ENCODE data around the gene ACACB.

The ACACB gene

DNA sequence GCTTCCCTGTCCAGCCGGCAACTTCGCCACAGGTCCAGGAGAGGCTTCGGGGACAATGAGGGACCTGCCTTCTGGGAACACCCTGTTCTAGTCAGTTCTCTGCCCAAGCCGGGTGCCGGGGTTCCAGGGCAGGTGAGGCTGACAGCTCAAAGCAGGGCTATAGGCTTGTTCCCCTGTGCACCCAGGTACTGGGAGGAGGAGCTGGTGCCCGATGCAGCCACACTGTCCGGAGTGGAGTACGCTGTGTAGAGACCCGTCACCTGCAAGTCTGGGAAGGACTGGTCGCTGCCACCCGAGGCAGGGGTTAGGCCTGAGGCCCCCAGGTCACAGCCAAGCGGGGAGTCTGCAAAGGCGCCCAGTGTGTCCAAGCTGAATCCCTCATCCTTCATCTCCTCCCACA lies 163.1 kb downstream of the ACACB start:
- no peak for DNase-seq (ENCODE audit: low spot score)

DNA sequence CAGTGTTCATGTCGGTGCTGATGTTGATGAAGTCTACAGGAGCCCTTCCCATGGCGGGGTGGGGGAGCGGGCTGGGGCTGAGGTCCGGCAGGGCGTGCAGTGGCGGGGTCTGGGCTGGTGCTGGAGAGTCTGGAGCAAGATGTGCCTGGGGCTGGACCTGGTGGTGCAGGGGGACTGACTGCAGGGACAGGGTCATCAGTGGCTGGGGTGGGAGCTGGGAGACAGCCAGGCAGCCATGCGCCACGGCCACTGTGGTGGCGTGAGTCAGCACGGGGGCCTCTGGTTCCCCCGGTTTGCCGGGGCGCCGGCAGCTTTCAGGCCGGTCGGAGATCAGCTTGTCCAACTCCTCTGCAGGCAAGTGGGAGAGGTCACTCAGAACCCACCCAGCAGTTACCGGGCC lies 165.1 kb downstream of the ACACB start:
- DNase-seq (ENCODE audit: low spot score), result no peak

DNA sequence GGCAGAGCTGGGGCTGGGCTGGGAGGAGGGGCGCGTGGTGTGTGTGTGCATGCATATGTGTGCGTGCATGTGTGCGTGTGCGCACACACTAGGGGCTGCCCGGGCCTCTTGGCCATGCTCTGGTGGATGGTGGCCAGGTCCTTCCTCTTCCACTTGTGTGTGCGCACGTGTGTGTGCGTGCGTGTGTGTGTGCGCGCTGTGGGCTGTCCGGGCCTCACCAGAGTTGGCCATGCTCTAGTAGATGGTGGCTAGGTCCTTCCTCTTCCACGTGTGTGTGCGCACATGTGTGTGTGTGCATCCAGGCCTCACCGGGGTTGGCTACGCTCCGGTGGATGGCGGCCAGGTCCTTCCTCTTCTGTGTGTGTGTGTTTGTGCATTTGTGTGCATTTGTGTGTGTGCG lies 168.0 kb downstream of the ACACB start:
- no peak for DNase-seq (ENCODE audit: low spot score)

DNA sequence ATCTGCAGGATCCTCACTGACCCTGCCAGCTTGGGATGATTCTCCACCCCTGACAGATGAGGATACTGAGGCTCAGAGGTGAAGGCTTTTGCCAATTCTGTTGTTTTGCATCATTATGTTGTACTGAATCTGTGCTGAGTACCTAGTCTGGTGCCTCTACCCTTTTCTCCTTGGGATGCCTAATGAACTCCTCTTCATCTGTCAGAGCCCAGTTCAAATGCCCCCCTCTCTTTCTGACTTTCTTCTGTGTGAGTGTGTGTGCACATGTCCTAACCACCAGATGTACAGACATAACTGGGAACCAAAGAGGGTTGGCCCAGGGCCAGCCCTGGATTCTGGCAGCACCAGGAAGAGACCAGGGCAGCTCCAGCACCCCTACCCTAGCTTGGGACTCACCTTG lies 169.9 kb downstream of the ACACB start:
- DNase-seq (ENCODE audit: low spot score), result no peak

DNA sequence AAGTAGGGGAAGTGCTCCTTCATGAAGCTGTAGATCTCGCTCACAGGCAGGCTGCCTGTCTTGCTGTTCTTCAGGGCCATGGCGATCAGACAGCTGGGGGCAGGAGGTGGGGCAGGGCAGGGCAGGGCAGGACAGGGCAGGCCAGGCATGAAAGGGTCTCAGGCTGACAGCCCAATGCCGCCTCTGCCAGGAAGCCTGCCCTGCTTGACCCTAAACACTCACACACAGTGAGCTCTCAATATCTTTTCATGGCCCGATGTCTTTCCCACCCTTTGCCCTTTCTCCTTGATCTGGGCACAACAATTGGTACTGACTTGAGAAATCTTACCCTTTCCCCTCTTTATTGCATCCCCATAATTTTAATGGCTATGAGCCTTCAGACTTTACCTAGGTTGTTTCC lies 170.3 kb downstream of the ACACB start:
- DNase-seq (ENCODE audit: low spot score), result no peak

DNA sequence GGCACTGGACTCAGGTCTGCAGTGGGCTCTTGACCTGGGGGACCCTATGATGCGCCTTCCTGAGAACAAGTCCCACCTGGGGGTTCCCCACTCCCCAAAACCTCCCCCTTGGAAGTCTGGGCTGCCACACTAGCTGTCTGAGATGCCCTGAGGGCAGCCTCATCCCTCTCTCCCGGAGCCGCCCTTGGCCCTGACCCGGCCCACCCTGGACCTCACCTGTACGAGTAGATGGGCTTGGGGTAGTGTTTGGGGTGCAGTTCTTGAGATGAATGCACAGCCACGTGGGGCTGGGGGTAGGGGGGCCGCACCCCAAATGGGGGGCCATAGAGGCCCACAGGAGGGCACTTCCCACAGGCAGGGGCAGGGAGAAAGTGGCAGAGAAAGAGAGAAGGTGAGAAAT lies 170.8 kb downstream of the ACACB start:
- no peak for DNase-seq (ENCODE audit: low spot score)

DNA sequence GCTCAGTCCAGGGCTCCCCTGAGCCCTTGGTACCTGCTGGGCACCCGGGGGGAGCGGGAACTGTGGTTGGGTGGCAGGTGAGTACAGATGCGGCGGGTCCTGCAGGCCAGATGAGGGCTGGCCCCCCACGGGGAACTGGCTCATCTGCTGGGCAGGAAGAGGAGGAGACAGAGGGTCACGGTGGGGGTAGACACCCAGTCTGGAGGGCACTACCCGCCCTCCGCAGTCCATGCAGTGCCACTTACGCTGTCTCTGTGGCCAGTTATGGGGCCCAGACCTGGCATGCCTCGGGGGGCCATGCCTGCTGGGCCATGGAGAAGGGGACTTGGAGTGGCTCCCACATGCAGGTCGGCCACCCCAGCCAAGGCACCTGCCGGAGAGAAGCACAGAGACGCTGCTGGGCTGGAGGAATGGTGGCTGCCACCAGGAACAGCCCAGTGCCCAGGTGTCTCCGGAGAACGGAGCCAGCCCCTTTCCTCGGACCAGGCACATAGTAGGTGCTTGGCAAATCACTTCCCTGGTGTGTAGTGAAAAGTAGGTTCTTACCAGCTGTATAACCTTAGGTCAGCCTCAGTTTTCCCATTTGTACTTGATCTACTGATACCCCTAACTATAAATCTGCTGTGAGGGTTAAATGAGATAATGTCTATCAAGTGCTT lies 171.6 kb downstream of the ACACB start:
- DNase-seq (ENCODE audit: low spot score), result no peak

DNA sequence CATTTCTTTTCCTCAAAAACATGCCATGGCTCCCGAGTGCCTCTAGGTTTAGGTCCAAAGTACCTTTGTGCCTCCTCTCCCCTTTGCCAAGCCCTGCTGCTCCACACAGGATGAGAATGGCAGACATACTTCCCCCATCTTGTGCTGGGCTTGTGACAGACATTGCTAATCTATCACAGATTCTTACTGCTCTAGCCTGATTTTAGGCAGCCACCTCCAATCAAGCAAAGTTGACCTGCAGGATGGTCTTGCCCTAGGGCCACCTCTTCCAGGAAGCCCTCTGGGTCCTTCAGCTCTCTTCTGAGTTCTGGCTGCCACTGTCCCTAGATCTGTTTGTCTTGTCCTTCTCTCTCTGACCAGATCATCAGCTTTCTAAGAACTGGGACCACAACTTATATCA lies 172.2 kb downstream of the ACACB start:
- no peak for DNase-seq (ENCODE audit: low spot score)

DNA sequence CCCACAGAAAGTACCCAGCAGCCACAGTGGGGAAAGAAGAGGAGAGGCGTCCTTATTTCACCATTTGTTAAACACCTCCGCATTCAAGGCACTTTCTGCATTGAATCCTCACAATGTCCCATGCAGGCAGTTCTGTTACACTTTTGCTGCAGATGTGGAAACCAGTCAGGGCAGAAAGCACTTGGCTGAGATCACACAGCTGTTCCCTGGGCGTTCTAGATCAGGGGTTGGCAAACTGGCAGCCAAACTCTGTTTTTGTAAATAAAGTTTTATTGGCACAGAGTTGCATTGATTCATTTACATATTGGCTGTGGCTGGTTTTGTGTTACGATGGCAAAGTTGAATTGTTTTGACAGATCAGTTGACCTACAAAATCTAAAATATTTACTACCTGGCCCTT lies 172.6 kb downstream of the ACACB start:
- DNase-seq (ENCODE audit: low spot score), result no peak

DNA sequence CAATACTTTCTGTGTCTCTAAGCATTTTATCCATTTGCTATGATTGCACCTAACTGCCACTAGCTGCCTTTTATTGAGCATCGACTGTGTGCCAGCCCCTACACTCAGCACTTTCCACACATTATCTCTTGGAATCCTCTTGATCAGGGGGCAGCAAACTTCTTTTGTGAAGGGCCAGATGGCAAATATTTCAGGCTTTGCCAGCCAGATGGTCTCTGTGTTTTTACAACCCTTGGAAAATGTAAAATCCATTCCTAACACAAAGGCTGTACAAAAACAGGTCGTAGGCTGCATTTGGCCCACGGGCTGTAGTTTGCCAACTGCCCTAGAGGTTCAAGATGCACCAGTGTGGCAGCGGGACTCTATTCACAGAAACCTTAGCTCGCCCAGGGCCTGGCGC lies 173.2 kb downstream of the ACACB start:
- DNase-seq (ENCODE audit: low spot score), result no peak

DNA sequence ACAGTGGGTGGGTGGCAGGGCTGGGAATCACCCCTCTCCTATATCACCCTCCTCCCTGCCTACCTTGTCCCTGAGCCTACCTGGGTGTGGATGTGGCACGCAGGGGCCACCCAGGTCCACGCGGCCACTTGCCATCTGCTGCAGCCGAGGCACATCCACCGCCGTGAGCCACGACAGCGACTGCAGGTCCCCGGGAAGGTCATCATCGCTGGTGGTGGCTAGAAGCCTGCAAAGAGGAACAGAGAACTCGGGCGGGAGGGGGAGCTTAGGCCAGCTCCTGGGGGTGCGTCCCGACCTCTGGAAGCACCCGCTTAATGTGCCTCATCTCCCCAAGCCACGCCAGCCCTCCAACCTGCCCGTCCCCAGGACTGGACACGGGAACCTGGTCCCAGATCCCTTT lies 173.7 kb downstream of the ACACB start:
- DNase-seq (ENCODE audit: low spot score), result no peak

DNA sequence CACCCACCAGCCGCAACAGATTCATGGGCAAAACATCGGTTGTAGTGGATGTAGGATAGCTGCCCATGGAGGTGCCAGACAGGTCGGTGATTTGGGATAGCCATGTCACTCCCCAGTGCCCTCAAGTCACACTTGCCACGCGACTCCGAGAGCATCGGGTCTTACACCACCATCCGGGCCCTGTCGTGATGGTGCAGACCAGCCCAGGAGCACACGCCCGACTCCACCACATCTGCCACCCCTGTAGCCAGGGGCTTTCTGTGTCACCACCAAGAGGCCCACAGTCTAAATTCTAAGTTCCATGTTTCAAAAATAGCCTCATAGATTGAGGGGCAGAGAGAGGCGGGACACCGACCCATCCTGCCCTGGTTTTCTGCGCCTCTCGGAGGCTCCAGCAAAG lies 174.7 kb downstream of the ACACB start:
- no peak for DNase-seq (ENCODE audit: low spot score)

DNA sequence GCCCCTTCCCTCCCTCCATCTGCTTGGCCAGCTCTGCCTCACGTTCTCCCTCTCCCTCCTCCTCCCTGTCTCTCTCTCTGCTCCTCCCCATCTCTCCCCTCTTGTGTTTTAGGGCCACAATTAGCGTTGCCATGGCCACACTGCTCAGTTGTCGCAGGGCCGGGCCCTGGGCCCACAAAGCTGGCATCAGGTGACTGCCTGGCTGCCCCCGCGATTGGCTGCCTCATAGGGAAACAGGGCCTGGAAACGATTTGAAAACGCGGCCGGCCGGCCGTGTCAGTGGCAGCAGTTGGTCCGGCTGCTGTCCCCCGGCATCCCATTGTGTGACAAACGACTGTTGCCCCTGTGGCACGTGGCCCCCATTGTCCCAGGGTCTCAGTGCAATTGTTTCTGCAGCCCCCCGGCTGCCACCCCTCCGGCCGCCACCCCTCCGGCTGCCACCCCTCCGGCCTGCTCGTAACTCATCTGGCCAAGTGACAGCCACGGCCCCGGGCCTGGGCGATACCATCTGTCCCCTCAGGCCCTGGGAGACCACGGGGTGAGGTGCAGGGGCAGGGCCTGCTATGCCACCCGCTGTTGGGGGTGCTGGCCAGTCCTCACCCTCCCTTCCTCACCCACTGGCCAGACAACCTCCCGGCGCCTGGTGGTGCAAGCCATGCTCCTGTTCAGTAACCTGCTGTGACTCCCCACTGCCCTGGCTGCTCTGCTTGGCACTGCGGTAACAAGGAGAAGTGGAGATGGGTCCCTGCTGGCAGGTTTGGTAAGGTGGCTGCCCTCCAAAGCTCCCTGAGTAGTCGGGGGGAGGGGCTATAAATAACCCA lies 175.3 kb downstream of the ACACB start:
- DNase-seq (ENCODE audit: low spot score), result no peak

DNA sequence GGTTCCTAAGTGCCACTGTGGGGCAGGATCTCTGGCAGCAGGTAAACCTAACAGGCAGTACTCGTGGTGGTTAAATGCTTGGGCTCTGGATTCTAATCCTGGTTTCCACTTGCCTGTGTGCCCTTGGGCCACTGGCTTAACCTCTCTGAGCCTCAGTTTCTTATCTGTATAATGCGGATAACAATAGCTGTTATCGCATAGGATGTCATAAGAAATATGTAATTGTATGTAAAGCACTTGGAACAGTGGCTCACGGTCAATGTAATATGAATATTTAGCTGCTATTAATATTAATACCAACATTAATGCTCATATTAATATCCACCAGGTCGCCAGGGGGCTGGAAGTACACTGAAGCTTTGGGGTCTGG lies 175.9 kb downstream of the ACACB start:
- no peak for DNase-seq (ENCODE audit: low spot score)

DNA sequence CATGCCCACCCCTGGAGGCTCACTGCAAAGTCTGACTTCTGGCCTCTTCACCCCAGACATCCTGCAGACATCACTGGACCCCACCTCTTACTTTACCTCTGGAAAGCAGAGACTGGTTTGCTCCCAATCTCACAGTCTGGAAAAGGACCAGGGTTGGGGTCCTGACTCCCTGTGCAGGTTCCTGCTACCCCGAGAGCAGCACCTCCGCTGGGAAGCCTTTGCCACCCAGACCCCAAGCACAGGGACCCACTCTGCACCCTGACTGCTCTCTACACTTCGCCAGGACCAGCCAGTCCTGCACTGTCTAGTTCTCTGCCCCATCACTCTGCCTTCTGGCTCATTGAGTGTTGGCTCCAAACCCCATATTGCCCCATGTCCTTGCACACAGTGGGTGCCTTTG lies 176.7 kb downstream of the ACACB start:
- DNase-seq (ENCODE audit: low spot score), result no peak

DNA sequence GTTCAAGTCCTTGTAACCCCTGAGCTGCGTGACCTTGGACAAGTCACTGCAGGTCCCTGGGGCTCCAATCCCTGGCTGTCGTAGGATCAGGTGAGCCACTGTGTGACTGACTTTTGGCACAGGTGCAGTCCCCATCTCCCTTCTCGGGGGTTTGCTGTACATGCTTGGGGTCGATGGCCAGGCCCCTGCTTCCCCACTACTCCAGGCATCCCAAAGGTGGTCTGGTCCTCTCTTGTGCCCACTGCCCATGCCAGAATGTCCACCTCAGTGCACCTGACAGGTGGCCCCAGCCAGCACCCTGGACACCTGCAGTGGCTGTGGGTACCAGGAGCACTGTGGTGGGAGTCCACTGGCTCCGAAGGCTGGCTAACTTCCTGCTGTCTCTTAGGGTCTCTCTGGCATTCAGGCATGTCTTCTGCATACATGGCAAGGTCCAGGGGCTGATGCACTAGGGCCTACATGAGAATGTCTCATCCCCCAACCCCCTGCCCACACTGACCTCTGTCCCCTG lies 178.0 kb downstream of the ACACB start:
- no peak for DNase-seq (ENCODE audit: low spot score)

DNA sequence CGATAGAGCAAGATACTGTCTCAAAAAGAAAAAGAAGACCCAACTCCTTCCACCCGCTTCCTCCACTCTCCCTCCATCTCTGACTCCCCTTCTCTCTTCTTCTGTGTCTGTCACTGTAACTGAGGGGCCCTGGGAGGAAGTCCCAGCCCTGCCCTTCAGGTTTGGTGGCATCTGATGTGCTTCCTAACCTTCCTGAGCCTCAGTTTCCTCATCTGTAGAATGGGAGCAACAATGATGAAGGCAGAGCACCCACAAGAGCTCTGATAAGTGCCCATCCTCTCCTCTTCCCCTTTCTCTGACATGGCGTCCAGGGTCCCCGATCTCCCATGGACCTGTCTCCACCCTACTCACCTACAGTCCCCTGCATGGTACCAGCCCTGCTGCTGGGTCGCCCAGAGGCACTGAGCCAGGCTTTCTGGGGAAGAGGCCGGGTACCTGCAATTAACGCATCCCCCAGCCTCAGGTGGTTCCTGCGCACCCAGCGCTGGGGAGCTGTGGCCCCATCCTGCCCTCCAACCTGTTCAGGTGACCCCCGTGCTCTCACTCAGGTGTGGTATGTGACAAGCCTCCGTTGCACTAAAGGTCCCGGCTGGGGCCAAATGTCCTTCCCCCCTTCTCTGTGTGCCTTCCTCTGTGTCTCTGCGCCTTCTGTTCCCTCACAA lies 179.5 kb downstream of the ACACB start:
- DNase-seq (ENCODE audit: low spot score), result no peak

DNA sequence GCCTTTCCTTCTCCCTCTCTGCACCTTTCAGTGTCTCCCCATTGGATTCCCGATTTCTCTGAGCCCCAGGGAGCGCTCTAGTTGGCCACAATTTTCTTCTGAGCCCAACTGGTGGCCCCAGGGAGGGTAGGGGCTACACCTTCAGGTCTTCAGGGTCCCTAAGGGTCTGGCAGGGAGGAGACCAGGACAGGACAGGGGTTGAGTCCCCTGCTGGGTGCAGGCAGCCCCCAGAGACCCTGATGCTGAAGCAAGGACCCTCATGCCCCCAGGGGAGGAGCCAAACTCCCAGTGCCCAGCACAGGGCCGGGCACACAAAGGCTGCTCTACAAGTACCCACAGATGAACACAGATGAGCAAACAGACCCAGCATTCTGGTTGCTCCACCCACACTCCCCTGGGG lies 180.0 kb downstream of the ACACB start:
- DNase-seq (ENCODE audit: low spot score), result no peak

DNA sequence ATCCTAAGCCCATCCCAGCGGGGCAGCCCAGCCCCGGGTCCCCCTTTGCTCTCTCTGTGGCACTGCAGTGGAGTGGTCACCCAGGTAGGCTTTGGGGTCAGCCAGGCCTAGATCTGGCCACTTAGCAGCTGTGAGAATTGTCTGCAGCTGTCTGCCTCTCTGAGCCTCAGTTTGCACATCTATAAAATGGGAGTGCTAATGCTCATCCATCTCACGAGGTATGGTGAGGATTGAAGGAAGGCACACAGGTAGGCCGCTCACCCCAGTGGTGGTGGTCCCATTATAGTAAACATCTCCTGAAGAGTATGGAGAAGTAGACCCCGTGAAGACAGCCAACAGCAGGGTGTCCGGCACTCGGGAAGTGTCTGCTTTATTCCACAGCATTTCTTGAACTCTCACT lies 183.5 kb downstream of the ACACB start:
- DNase-seq (ENCODE audit: low spot score), result no peak

DNA sequence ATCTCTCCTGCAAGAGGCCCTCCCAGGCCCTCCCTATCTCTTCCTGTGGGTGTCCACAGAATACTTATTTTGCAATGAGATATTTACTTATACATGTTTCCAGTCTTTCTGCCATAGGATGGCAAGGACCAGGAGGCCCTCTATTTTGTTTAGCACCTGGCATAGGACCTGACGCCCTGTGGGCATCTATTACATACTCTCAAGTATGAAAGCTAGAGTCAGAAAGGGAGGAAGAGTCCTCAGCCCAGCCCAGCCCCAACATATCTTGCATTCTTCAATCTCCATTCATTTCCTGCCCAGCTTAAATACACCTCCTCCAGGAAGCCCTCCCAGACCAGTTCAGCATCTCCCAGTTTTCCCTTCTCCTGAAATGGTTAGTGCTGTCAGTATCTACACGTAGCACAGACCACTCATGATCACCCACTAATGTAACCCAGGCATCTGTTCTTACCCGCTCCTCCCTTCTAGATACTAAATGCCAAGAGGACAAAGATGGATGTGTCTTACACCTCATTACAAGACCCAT lies 185.3 kb downstream of the ACACB start:
- DNase-seq (ENCODE audit: low spot score), result no peak

DNA sequence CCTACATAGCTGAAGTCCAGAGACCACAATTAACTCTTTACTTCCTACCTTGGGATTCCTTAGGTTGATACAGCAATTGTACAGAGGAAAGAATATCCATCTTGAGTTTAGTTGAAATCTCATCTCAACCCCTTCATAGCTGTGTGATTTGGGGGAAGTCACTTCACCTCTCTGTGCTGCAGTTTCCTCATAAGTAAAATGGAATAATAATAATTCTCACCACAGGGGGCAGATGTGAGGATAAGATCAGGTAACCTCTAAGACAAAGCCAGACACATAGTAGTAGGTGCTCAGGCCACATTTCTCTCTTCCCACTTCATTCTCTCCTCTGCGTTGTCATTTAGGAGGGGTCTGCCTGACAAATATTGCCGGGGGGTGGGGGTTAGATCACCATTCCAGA lies 186.0 kb downstream of the ACACB start:
- DNase-seq (ENCODE audit: low spot score), result no peak

DNA sequence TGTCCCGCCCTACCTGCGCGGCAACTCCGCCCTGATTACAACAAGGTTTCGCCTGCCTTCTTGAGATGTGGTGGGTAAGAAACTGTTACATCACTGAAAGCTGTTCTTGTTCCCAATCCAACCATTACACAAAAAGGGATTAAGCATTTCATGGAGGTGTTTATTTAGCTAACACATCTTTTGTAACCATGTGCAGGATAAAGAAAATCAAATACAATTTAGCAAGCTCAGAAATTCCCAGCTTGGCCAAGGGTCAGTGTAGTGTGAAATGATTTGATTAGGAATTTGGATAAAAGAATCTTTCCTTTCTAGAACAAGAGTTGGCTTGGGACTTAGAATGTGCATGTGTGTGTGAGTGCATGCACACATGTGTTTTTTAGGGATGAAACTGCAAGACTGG lies 186.4 kb downstream of the ACACB start:
- DNase-seq (ENCODE audit: low spot score), result no peak

DNA sequence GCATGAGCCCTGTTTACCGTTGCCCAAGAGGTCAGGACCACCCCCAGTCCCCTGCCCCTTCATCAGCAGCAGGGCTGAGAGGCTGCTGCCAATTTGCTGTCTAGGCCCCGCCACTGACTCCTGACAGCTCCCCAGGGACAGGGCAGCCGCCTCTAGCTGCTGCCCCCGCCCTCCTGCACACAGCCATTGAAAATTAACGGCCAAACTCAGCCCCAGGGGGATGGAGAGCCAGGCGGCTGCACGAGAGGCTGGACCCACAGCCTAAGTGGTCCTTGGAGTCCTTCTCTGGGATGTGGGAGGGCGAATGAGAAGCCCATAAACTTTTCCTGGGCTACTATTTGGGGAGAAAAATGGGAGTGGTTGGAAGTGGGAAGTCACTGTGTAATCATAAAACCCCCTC lies 188.1 kb downstream of the ACACB start:
- DNase-seq (ENCODE audit: low spot score), result no peak
